HepG2 (cell line): ENCODE results near the gene CNRIP1. TPM values are rescaled to one million over a fixed set of nuclear protein-coding genes. Genes with fewer than 3 reads are reported as not detected.
A peak's percentile ranks its signal among the peaks of the same experiment; 100 is the strongest.

Experiments used
- GZF1 ChIP-seq: sonication (generic); formaldehyde crosslinking; IDR thresholded peaks from 2 replicates; pipeline ENCODE4 v1.5.1; 2020; ENCODE audit warnings: mild to moderate bottlenecking, missing genetic modification reagents
- KDM5B ChIP-seq: sonication (generic); formaldehyde crosslinking; IDR thresholded peaks from 2 replicates; pipeline ENCODE4 v1.4.0; 2020; ENCODE audit warnings: missing genetic modification reagents, mild to moderate bottlenecking, borderline replicate concordance
- KMT2A ChIP-seq: sonication (generic); formaldehyde crosslinking; IDR thresholded peaks from 2 replicates; pipeline ENCODE4 v1.4.0; 2020; ENCODE audit warnings: missing genetic modification reagents
- PHF5A ChIP-seq: IDR thresholded peaks from one replicate; pipeline ENCODE4 v1.6.1; 2018; ENCODE audit warnings: low read depth, missing genetic modification reagents; ENCODE audit not compliant: unreplicated experiment
- ZNF280D ChIP-seq: sonication (generic); formaldehyde crosslinking; IDR thresholded peaks from 2 replicates; pipeline ENCODE4 v1.5.1; 2020; ENCODE audit warnings: mild to moderate bottlenecking, missing genetic modification reagents
- ZNF687 ChIP-seq: sonication (generic); formaldehyde crosslinking; IDR thresholded peaks from 2 replicates; pipeline ENCODE4 v1.5.1; 2020; ENCODE audit warnings: mild to moderate bottlenecking, missing genetic modification reagents, moderate library complexity
- polyA plus RNA-seq, 8 experiments: library from polyadenylated mRNA; depleted of rRNA in 3 of 8; stranded (reverse) in 7 of 8; unstranded in 1 of 8; fragments of >200 nt; fragmentation: Illumina TruSeq in 4 of 8; extraction: Trizol in 4 of 8; gene quantifications; 2 replicates each; pipeline versions ENCODE4 v1.2.1 to v1.2.3, GENCODE V29; 2011 to 2016; ENCODE audit warnings: low read depth in 4 of 8, missing spikeins in 1 of 8, mixed read lengths in 1 of 8; ENCODE audit not compliant: insufficient read depth in 1 of 8
- total RNA-seq, 5 experiments: library from RNA; depleted of rRNA; stranded (reverse); fragments of >200 nt; fragmentation: Illumina TruSeq; extraction: Trizol; gene quantifications; 2 replicates each; pipeline ENCODE4 v1.2.3, GENCODE V29; 2016; ENCODE audit warnings: low read depth in 1 of 5

Gene CNRIP1
- total and polyA plus RNA-seq, 2 of the 13 experiments (the other 11 are each of a cell fraction or from before 2014, with no cell fraction given): not detected

DNA sequence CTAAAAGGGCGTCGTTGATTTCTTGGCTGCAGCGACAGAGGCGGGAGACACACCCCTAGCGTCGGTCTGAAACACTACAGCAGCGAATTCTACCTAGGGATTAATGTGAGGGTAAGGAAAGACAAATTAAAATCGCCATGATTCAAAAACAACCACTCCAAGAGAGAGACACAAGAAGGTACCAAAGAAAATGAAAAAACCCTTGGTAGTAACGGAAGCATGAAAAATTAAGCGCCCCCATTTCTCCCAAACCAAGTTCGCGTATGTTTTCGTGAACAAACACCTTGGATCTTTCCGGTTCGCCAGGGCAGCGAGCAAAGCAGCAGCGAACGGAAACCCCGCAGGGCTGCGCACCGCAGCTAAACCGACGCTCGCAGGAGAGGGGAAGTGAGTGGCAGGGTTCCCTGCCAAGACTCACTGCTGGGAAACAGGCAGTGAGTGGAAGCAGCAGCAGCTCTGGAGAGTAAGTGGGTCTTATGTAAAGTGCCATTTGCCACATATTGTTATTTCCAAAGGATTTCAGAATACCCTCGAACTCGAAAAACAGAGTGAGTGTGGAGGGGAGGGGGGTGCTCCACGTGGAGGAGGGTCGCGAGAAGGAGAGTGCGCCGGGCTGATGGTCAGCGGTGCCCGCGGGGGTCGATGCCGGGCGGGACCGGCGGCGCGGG, 68.4 kb downstream of the CNRIP1 start (continued):
- TF ChIP-seq ZNF687 (peak; percentile 73), KMT2A (peak; percentile 86), KDM5B (CRISPR knock-in tag) (peak; percentile 41), GZF1 (CRISPR knock-in tag) (peak; percentile 57; the same call in 1 of the 2 replicates), PHF5A (CRISPR knock-in tag) (peak; percentile 19), ZNF280D (peak; percentile 49; the same call in 1 of the 2 replicates)
- TF ChIP-seq, all 625 proteins: peak for 124
